ENCODE measurements around the gene NEURL1B.

The NEURL1B gene

GRCh38 chr5:172733131-172733973 lies 92.3 kb downstream of the NEURL1B start:
- peak; percentile 99 for DNase-seq (ENCODE audit: low read depth)
- H3K4me3 ChIP-seq (ENCODE audit: control insufficient read depth, low read depth, low read length), result peak overlapping the region; percentile 13
- TF ChIP-seq CTCF (conservative IDR thresholded peaks at IDR 0.05; ENCODE audit: control insufficient read depth, insufficient read depth, low read depth, low read length), result no peak

GRCh38 chr5:172733974-172734346 lies 92.9 kb downstream of the NEURL1B start:
- DNase-seq (ENCODE audit: low read depth), result no peak
- TF ChIP-seq CTCF (conservative IDR thresholded peaks at IDR 0.05; ENCODE audit: control insufficient read depth, insufficient read depth, low read depth, low read length), result no peak
- no peak overlapping the region for H3K4me3 ChIP-seq (ENCODE audit: control insufficient read depth, low read depth, low read length)

GRCh38 chr5:172735141-172735831 lies 94.2 kb downstream of the NEURL1B start:
- no peak for DNase-seq (ENCODE audit: low read depth)
- no peak for TF ChIP-seq CTCF (conservative IDR thresholded peaks at IDR 0.05; ENCODE audit: control insufficient read depth, insufficient read depth, low read depth, low read length)
- H3K4me3 ChIP-seq (ENCODE audit: control insufficient read depth, low read depth, low read length), result no peak overlapping the region

- H3K4me3 ChIP-seq (ENCODE audit: control insufficient read depth, low read depth, low read length), result no peak overlapping the region
- DNase-seq (ENCODE audit: low read depth), result no peak
- TF ChIP-seq CTCF (conservative IDR thresholded peaks at IDR 0.05; ENCODE audit: control insufficient read depth, insufficient read depth, low read depth, low read length), result no peak
Observed at GRCh38 chr5:172736508-172737135, 95.6 kb downstream of the NEURL1B start.

- H3K4me3 ChIP-seq (ENCODE audit: control insufficient read depth, low read depth, low read length), result no peak overlapping the region
- TF ChIP-seq CTCF (conservative IDR thresholded peaks at IDR 0.05; ENCODE audit: control insufficient read depth, insufficient read depth, low read depth, low read length), result no peak
Observed at GRCh38 chr5:172739375-172739774, 98.3 kb downstream of the NEURL1B start.

GRCh38 chr5:172740428-172741205 lies 99.6 kb downstream of the NEURL1B start:
- TF ChIP-seq CTCF (conservative IDR thresholded peaks at IDR 0.05; ENCODE audit: control insufficient read depth, insufficient read depth, low read depth, low read length), result no peak
- no peak overlapping the region for H3K4me3 ChIP-seq (ENCODE audit: control insufficient read depth, low read depth, low read length)
- peak; percentile 85 for DNase-seq (ENCODE audit: low read depth)

More at GRCh38 chr5:172739375-172739774, 98.3 kb downstream of the NEURL1B start:
- DNase-seq (ENCODE audit: low read depth), result no peak
